NCI-H510A treated with DMSO at 0.1 percent for 48 hours (cell line): Measurements from ENCODE around the gene MRPS7.

Experiments used
- DNase-seq: peaks from one replicate; lab custom pipeline; 2025; lab: John Stamatoyannopoulos, UW

MRPS7 gene

GRCh38 chr17:75261336-75262111 is at the start of gene MRPS7, which contains the start of gene GGA3:
MRPS7 (plus strand) TSS chr17:75261879; CDS start chr17:75261901, 22 bp downstream.
GGA3 (minus strand) TSS chr17:75261606; CDS start chr17:75261587, 19 bp downstream.
- peak; percentile 92 for DNase-seq

- no peak for DNase-seq
These were observed 43.5 kb upstream of the MRPS7 start for GRCh38 chr17:75218131-75218530.

- no peak for DNase-seq
These were observed 41.9 kb upstream of the MRPS7 start for GRCh38 chr17:75219815-75220214.

GRCh38 chr17:75225016-75225415 is 36.7 kb upstream of the MRPS7 start:
- DNase-seq, result no peak

GRCh38 chr17:75227729-75228128 is 34.0 kb upstream of the MRPS7 start:
- DNase-seq, result no peak

- no peak for DNase-seq
These were observed 33.4 kb upstream of the MRPS7 start for GRCh38 chr17:75228305-75228704.

- no peak for DNase-seq
These were observed 32.8 kb upstream of the MRPS7 start for GRCh38 chr17:75228847-75229246.

GRCh38 chr17:75231071-75231470 is 30.6 kb upstream of the MRPS7 start:
- no peak for DNase-seq

GRCh38 chr17:75231741-75232464 is 29.8 kb upstream of the MRPS7 start:
- DNase-seq, result no peak

- no peak for DNase-seq
These were observed 28.9 kb upstream of the MRPS7 start for GRCh38 chr17:75232786-75233185.

GRCh38 chr17:75237100-75238014 is 24.3 kb upstream of the MRPS7 start:
- DNase-seq, result no peak

- DNase-seq, result no peak
These were observed 23.6 kb upstream of the MRPS7 start for GRCh38 chr17:75238020-75238580.

- peak; percentile 64 for DNase-seq
These were observed 22.9 kb upstream of the MRPS7 start for GRCh38 chr17:75238684-75239191.

GRCh38 chr17:75239214-75239613 is 22.5 kb upstream of the MRPS7 start:
- no peak for DNase-seq

- DNase-seq, result no peak
These were observed 21.8 kb upstream of the MRPS7 start for GRCh38 chr17:75239778-75240393.

- DNase-seq, result peak; percentile 34
These were observed 21.1 kb upstream of the MRPS7 start for GRCh38 chr17:75240394-75241142.

- no peak for DNase-seq
These were observed 20.6 kb upstream of the MRPS7 start for GRCh38 chr17:75241143-75241430.

- DNase-seq, result no peak
These were observed 20.2 kb upstream of the MRPS7 start for GRCh38 chr17:75241502-75241901.

- DNase-seq, result no peak
These were observed 19.7 kb upstream of the MRPS7 start for GRCh38 chr17:75241996-75242460.

GRCh38 chr17:75242461-75243042 is 19.1 kb upstream of the MRPS7 start:
- no peak for DNase-seq
